HepG2 (cell line): ENCODE measurements around the gene CDT1. TPM values are rescaled to one million over a fixed set of nuclear protein-coding genes. Genes with fewer than 3 reads are reported as not detected.

ENCODE experiments used
- ATF7 ChIP-seq, 2 experiments: fragments of 450-650 bp in 1 of 2; sonication (generic) in 1 of 2; formaldehyde crosslinking in 1 of 2; IDR thresholded peaks; 2 replicates each; pipeline versions ENCODE4 v1.4.0 to v1.6.1; 2016 to 2020; ENCODE audit warnings: antibody characterized with exemption in 1 of 2, mild to moderate bottlenecking in 1 of 2, missing genetic modification reagents in 1 of 2
- BRD4 ChIP-seq: sonication (generic); formaldehyde crosslinking; IDR thresholded peaks from 2 replicates; pipeline ENCODE4 v1.4.0; 2020; ENCODE audit warnings: missing genetic modification reagents
- FOSL2 ChIP-seq: sonication (generic); formaldehyde crosslinking; IDR thresholded peaks from 2 replicates; pipeline ENCODE4 v1.4.0; 2020; ENCODE audit warnings: missing genetic modification reagents
- HNF1A ChIP-seq, 2 experiments: sonication (generic) in 1 of 2; formaldehyde crosslinking in 1 of 2; IDR thresholded peaks; 2 replicates each; pipeline versions ENCODE4 v1.4.0 to v1.6.1; 2016 to 2020; ENCODE audit warnings: borderline replicate concordance in 1 of 2, low read depth in 1 of 2, mild to moderate bottlenecking in 1 of 2, missing genetic modification reagents in 1 of 2
- MAX ChIP-seq: IDR thresholded peaks from 2 replicates; pipeline ENCODE4 v1.6.1; 2012; ENCODE audit warnings: inconsistent platforms
- NFE2L1 ChIP-seq: sonication (generic); formaldehyde crosslinking; IDR thresholded peaks from 2 replicates; pipeline ENCODE4 v1.4.0; 2020; ENCODE audit warnings: missing genetic modification reagents, mild to moderate bottlenecking, borderline replicate concordance
- PRPF4 ChIP-seq: fragments of 200-400 bp; formaldehyde crosslinking; IDR thresholded peaks from 2 replicates; pipeline ENCODE4 v1.6.1; 2016; ENCODE audit warnings: low read length, low read depth; ENCODE audit not compliant: poor library complexity, severe bottlenecking
- SATB2 ChIP-seq: sonication (generic); formaldehyde crosslinking; IDR thresholded peaks from 2 replicates; pipeline ENCODE4 v1.5.0; 2020; ENCODE audit warnings: missing genetic modification reagents
- TAF15 ChIP-seq: fragments of 200-400 bp; formaldehyde crosslinking; IDR thresholded peaks from one replicate; pipeline ENCODE4 v1.6.1; 2018; ENCODE audit warnings: mild to moderate bottlenecking, low read depth, low read length; ENCODE audit not compliant: poor library complexity, severe bottlenecking
- ZBTB38 ChIP-seq: sonication (generic); formaldehyde crosslinking; IDR thresholded peaks from 2 replicates; pipeline ENCODE4 v1.5.1; 2020; ENCODE audit warnings: mild to moderate bottlenecking, missing genetic modification reagents
- ZMYM3 ChIP-seq: sonication (generic); formaldehyde crosslinking; IDR thresholded peaks from 2 replicates; pipeline ENCODE4 v1.5.1; 2020; ENCODE audit warnings: mild to moderate bottlenecking, missing genetic modification reagents
- ZNF205 ChIP-seq: IDR thresholded peaks from 2 replicates; pipeline ENCODE4 v1.6.1; 2018; ENCODE audit warnings: missing biosample characterization, missing genetic modification reagents
- ZNF225 ChIP-seq: sonication (generic); formaldehyde crosslinking; IDR thresholded peaks from 2 replicates; pipeline ENCODE4 v1.4.0; 2020; ENCODE audit warnings: mild to moderate bottlenecking, missing genetic modification reagents
- ZNF251 ChIP-seq: sonication (generic); formaldehyde crosslinking; IDR thresholded peaks from 2 replicates; pipeline ENCODE4 v1.9.0; 2021; ENCODE audit warnings: mild to moderate bottlenecking, missing genetic modification reagents
- ZNF292 ChIP-seq: sonication (generic); formaldehyde crosslinking; IDR thresholded peaks from 2 replicates; pipeline ENCODE4 v1.8.1; 2022; ENCODE audit warnings: mild to moderate bottlenecking, low read depth, missing genetic modification reagents, borderline replicate concordance
- ZNF33B ChIP-seq: sonication (generic); formaldehyde crosslinking; IDR thresholded peaks from 2 replicates; pipeline ENCODE4 v1.5.1; 2020; ENCODE audit warnings: mild to moderate bottlenecking, missing genetic modification reagents
- ZNF629 ChIP-seq: sonication (generic); formaldehyde crosslinking; conservative IDR thresholded peaks from 2 replicates; pipeline ENCODE4 v1.5.0; 2020; ENCODE audit warnings: missing genetic modification reagents
- ZNF687 ChIP-seq: sonication (generic); formaldehyde crosslinking; IDR thresholded peaks from 2 replicates; pipeline ENCODE4 v1.5.1; 2020; ENCODE audit warnings: mild to moderate bottlenecking, missing genetic modification reagents, moderate library complexity
- ZNF703 ChIP-seq: sonication (generic); formaldehyde crosslinking; IDR thresholded peaks from 2 replicates; pipeline ENCODE4 v1.5.1; 2020; ENCODE audit warnings: missing genetic modification reagents, mild to moderate bottlenecking, moderate library complexity, borderline replicate concordance
- ZNF724P ChIP-seq: sonication (generic); formaldehyde crosslinking; IDR thresholded peaks from 2 replicates; pipeline ENCODE4 v1.8.0; 2022; ENCODE audit warnings: missing genetic modification reagents, borderline replicate concordance
- polyA plus RNA-seq, 8 experiments: library from polyadenylated mRNA; depleted of rRNA in 3 of 8; stranded (reverse) in 7 of 8; unstranded in 1 of 8; fragments of >200 nt; fragmentation: Illumina TruSeq in 4 of 8; extraction: Trizol in 4 of 8; gene quantifications; 2 replicates each; pipeline versions ENCODE4 v1.2.1 to v1.2.3, GENCODE V29; 2011 to 2016; ENCODE audit warnings: low read depth in 4 of 8, missing spikeins in 1 of 8, mixed read lengths in 1 of 8; ENCODE audit not compliant: insufficient read depth in 1 of 8
- total RNA-seq, 5 experiments: library from RNA; depleted of rRNA; stranded (reverse); fragments of >200 nt; fragmentation: Illumina TruSeq; extraction: Trizol; gene quantifications; 2 replicates each; pipeline ENCODE4 v1.2.3, GENCODE V29; 2016; ENCODE audit warnings: low read depth in 1 of 5

CDT1 gene
- total and polyA plus RNA-seq, 2 of the 13 experiments (the other 11 are each of a cell fraction or from before 2014, with no cell fraction given): 23.1 to 23.8 TPM

GRCh38 chr16:88804552-88805339 lies 1.2 kb downstream of the CDT1 start (continued):
- TF ChIP-seq ZNF225 (no peak), ZNF724P (CRISPR knock-in tag) (peak; percentile 64; the same call in 1 of the 2 replicates), ZBTB38 (no peak; the same call in 1 of the 2 replicates), ZNF292 (CRISPR knock-in tag) (no peak; the same call in 1 of the 2 replicates), ZNF33B (CRISPR knock-in tag) (no peak; the same call in 1 of the 2 replicates), NFE2L1 (CRISPR knock-in tag) (no peak), ZNF251 (CRISPR knock-in tag) (no peak), ZMYM3 (CRISPR knock-in tag) (no peak), MAX (peak; percentile 49; the same call in 1 of the 2 replicates), ZNF703 (CRISPR knock-in tag) (peak; percentile 72; the same call in 1 of the 2 replicates), ZNF205 (CRISPR knock-in tag) (no peak), ATF7 (IDR thresholded peaks at IDR 0.05) (0 out of 2 replicates have a peak, but pooled peaks have one; percentile 6), ATF7 (CRISPR knock-in tag; IDR thresholded peaks at IDR 0.05) (peak; percentile 83), PRPF4 (no peak), FOSL2 (CRISPR knock-in tag) (no peak), ZNF629 (CRISPR knock-in tag) (no peak), SATB2 (CRISPR knock-in tag) (no peak), ZNF687 (CRISPR knock-in tag) (peak; percentile 88), HNF1A (IDR thresholded peaks at IDR 0.05; ENCODE audit: low read depth) (no peak), HNF1A (CRISPR knock-in tag; IDR thresholded peaks at IDR 0.05; ENCODE audit: borderline replicate concordance) (peak; percentile 28; the same call in 1 of the 2 replicates), TAF15 (peak; percentile 29), BRD4 (CRISPR knock-in tag) (no peak)
